Dendritic cell treated with granulocyte-macrophage colony-stimulating factor and Interleukin-4, amounts not matched to agents 40 ng/mL and 50 ng/mL, for 4 days (primary cell): ENCODE data around the gene RUNX2.

Source experiments
- H3K27ac Mint-ChIP-seq: one replicate; pipeline ENCODE4 v1.8.0; 2022; ENCODE audit warnings: mild to moderate bottlenecking, mixed read lengths
- H3K27me3 Mint-ChIP-seq: one replicate; pipeline ENCODE4 v1.8.0; 2022; ENCODE audit warnings: mild to moderate bottlenecking, mixed read lengths
- H3K36me3 Mint-ChIP-seq: one replicate; pipeline ENCODE4 v1.8.0; 2022; ENCODE audit warnings: low read depth, mixed read lengths
- H3K4me1 Mint-ChIP-seq: one replicate; pipeline ENCODE4 v1.8.0; 2022; ENCODE audit warnings: low read depth, mixed read lengths
- H3K4me3 Mint-ChIP-seq: one replicate; pipeline ENCODE4 v1.8.0; 2022; ENCODE audit warnings: mild to moderate bottlenecking, moderate library complexity, mixed read lengths
- H3K9me3 Mint-ChIP-seq: one replicate; pipeline ENCODE4 v1.8.0; 2022; ENCODE audit warnings: mixed read lengths
- intact Hi-C: fragments of 100-400 bp; cut with micrococcal nuclease; formaldehyde crosslinking; loops from one replicate; pipeline ENCODE4 v1.15.0; 2022

Gene RUNX2

GRCh38 chr6:45473121-45473993, 145.2 kb downstream of the RUNX2 start:
- Mint-ChIP-seq H3K27me3 (no peaks in the 10 kb centered on the region), H3K4me1 (peaks cover 30% of the 10 kb centered on the region), H3K4me3 (no peak overlapping the region), H3K9me3 (no peaks in the 10 kb centered on the region), H3K36me3 (peaks cover 36% of the 10 kb centered on the region), H3K27ac (peak overlapping the region; percentile 27)
- intact Hi-C loops, result no loop called here

DNA sequence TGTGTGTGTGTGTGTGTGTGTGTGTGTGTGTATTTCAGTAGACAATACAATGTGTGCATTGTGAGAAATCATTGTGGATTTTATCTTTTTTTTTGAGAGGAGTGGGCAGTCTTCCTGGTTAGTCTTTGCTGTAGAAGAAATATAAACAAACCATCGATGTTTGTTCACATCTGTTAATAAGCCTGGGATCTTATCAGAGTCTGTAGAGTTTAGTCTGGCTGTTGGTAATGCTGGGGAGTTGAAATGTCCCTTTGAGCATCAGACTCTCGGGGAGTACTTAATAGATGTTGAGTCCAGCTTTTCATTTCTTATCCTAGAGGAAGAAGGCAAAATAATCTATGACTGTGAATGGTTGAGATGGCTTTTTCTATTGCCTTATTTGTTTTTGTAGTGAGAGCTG, 146.2 kb downstream of the RUNX2 start:
- Mint-ChIP-seq H3K36me3 (peaks cover 31% of the 10 kb centered on the region), H3K4me3 (no peak overlapping the region), H3K27ac (peak overlapping the region; percentile 27), H3K27me3 (no peaks in the 10 kb centered on the region), H3K9me3 (no peaks in the 10 kb centered on the region), H3K4me1 (peaks cover 30% of the 10 kb centered on the region)
- intact Hi-C loops, result no loop called here

DNA sequence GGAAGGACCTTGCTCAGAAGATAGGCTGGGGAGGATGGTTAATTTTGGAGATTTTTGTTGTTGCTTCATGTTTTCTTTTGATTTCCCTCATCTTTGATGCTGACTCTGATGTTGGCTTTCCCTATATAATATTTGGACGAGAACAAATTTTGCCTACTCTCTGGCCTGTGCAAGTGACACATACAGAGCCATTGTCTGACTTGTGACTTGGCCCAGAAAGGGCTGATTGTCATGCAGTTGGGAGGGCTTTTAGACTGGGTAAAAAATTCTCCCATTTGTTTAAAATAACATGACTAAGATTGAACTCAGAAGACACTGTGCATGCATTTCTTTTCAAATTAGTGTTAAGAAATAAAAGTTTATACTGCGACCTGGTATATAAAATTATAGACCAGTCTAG, 148.2 kb downstream of the RUNX2 start:
- intact Hi-C loops, result loop anchor here (5.0 kb wide), 1 partner anchor 54 kb away; no protein-coding TSS in a partner anchor
- Mint-ChIP-seq H3K27me3 (no peaks in the 10 kb centered on the region), H3K4me3 (no peak overlapping the region), H3K36me3 (peaks cover 19% of the 10 kb centered on the region), H3K27ac (no peak overlapping the region), H3K9me3 (no peaks in the 10 kb centered on the region), H3K4me1 (peaks cover 29% of the 10 kb centered on the region)

- H3K4me1 Mint-ChIP-seq, result peaks cover 31% of the 10 kb centered on the region
- intact Hi-C loops, result loop anchor here (5.0 kb wide), 1 partner anchor 55 kb away; no protein-coding TSS in a partner anchor
- no peaks in the 10 kb centered on the region for H3K9me3 Mint-ChIP-seq
- H3K36me3 Mint-ChIP-seq, result peaks cover 16% of the 10 kb centered on the region
- H3K27ac Mint-ChIP-seq, result no peak overlapping the region
- no peaks in the 10 kb centered on the region for H3K27me3 Mint-ChIP-seq
- no peak overlapping the region for H3K4me3 Mint-ChIP-seq
These were observed 149.1 kb downstream of the RUNX2 start for GRCh38 chr6:45477278-45477677.

GRCh38 chr6:45477790-45478189, 149.7 kb downstream of the RUNX2 start:
- no peaks in the 10 kb centered on the region for H3K27me3 Mint-ChIP-seq
- H3K27ac Mint-ChIP-seq, result no peak overlapping the region
- intact Hi-C loops, result loop anchor here (5.0 kb wide), 1 partner anchor 55 kb away; no protein-coding TSS in a partner anchor
- no peaks in the 10 kb centered on the region for H3K9me3 Mint-ChIP-seq
- H3K4me1 Mint-ChIP-seq, result peaks cover 29% of the 10 kb centered on the region
- H3K36me3 Mint-ChIP-seq, result peaks cover 11% of the 10 kb centered on the region
- no peak overlapping the region for H3K4me3 Mint-ChIP-seq

DNA sequence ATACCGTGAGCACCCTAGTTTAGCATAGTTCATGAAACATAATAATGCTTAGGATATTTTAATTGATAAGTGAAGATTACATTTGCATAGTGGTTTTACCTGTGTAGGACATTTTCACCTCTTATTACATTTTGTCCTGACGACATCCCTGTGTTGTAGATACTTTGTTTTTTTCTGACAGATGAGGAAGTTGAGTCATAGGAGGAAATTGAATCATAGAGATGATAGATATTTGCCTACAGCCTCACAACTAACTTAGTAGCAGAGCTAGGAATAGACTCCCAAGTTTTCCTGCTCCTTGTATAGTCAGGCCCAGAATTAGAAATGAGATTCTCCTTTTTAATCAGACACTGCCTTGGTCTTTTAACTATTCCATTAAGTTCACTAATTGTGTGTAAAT, 150.1 kb downstream of the RUNX2 start:
- Mint-ChIP-seq H3K9me3 (no peaks in the 10 kb centered on the region), H3K36me3 (peaks cover 9% of the 10 kb centered on the region), H3K4me1 (peaks cover 27% of the 10 kb centered on the region), H3K27ac (no peak overlapping the region), H3K27me3 (no peaks in the 10 kb centered on the region), H3K4me3 (no peak overlapping the region)
- intact Hi-C loops, result loop anchor here (5.0 kb wide), 1 partner anchor 56 kb away; no protein-coding TSS in a partner anchor

- intact Hi-C loops, result loop anchor here (5.0 kb wide), 2 partner anchors 33 to 58 kb away; no protein-coding TSS in a partner anchor
- H3K4me1 Mint-ChIP-seq, result peaks cover 29% of the 10 kb centered on the region
- H3K36me3 Mint-ChIP-seq, result peaks cover 22% of the 10 kb centered on the region
- H3K27me3 Mint-ChIP-seq, result no peaks in the 10 kb centered on the region
- H3K9me3 Mint-ChIP-seq, result no peaks in the 10 kb centered on the region
- H3K27ac Mint-ChIP-seq, result peak overlapping the region; percentile 39
- no peak overlapping the region for H3K4me3 Mint-ChIP-seq
These were observed 152.0 kb downstream of the RUNX2 start for GRCh38 chr6:45479834-45480751.

DNA sequence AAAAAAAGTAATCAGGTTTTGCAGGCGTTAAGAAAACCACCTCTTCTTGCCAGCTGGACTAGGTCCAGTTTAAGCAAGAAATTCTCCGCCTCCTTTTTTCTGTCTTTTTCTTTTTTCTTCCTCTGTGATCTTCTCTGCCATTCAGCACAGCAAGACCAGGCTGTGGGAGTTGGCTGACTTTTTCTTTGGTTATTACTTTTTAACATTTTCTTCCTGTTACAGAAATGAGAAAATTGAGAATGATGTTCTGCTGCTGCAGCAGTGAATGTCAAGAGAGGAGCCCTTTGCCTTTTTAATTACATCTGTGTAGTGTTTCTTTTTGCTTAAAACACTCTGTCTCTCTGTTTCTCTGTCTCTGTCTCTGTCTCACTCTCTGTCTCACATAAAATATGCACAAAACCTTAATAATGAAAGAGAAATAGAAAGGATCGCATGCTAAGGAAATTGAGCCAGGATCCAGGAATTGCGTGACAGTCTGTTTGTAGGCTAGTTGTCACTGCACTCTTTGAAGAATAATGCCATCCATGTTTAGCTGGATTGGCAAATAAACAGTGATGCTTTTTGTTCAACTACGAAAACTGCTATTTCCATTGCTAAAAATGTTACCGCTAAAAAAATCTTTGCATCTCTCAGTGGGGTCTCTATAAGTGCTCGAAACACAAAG, 152.8 kb downstream of the RUNX2 start:
- no peaks in the 10 kb centered on the region for H3K27me3 Mint-ChIP-seq
- H3K4me1 Mint-ChIP-seq, result peaks cover 33% of the 10 kb centered on the region
- peak overlapping the region; percentile 39 for H3K27ac Mint-ChIP-seq
- intact Hi-C loops, result loop anchor here (5.0 kb wide), 1 partner anchor 34 kb away; no protein-coding TSS in a partner anchor
- H3K9me3 Mint-ChIP-seq, result no peaks in the 10 kb centered on the region
- peak overlapping the region; percentile 27 for H3K4me3 Mint-ChIP-seq
- H3K36me3 Mint-ChIP-seq, result peaks cover 28% of the 10 kb centered on the region

- Mint-ChIP-seq H3K27ac (peak overlapping the region; percentile 48), H3K9me3 (no peaks in the 10 kb centered on the region), H3K4me1 (peaks cover 38% of the 10 kb centered on the region), H3K36me3 (peaks cover 31% of the 10 kb centered on the region), H3K4me3 (no peak overlapping the region), H3K27me3 (no peaks in the 10 kb centered on the region)
- intact Hi-C loops, result loop anchor here (5.0 kb wide), 1 partner anchor 36 kb away; no protein-coding TSS in a partner anchor
These were observed 154.9 kb downstream of the RUNX2 start for GRCh38 chr6:45483021-45483420.

GRCh38 chr6:45483501-45483900, 155.4 kb downstream of the RUNX2 start:
- H3K4me3 Mint-ChIP-seq, result no peak overlapping the region
- peaks cover 31% of the 10 kb centered on the region for H3K36me3 Mint-ChIP-seq
- H3K9me3 Mint-ChIP-seq, result no peaks in the 10 kb centered on the region
- intact Hi-C loops, result loop anchor here (5.0 kb wide), 1 partner anchor 36 kb away; no protein-coding TSS in a partner anchor
- H3K27me3 Mint-ChIP-seq, result no peaks in the 10 kb centered on the region
- H3K4me1 Mint-ChIP-seq, result peaks cover 41% of the 10 kb centered on the region
- peak overlapping the region; percentile 48 for H3K27ac Mint-ChIP-seq

- intact Hi-C loops, result no loop called here
- peak overlapping the region; percentile 27 for H3K27ac Mint-ChIP-seq
- no peaks in the 10 kb centered on the region for H3K27me3 Mint-ChIP-seq
- H3K9me3 Mint-ChIP-seq, result no peaks in the 10 kb centered on the region
- H3K4me3 Mint-ChIP-seq, result no peak overlapping the region
- H3K4me1 Mint-ChIP-seq, result peaks cover 28% of the 10 kb centered on the region
- peaks cover 24% of the 10 kb centered on the region for H3K36me3 Mint-ChIP-seq
These were observed 158.6 kb downstream of the RUNX2 start for GRCh38 chr6:45486736-45487135.

DNA sequence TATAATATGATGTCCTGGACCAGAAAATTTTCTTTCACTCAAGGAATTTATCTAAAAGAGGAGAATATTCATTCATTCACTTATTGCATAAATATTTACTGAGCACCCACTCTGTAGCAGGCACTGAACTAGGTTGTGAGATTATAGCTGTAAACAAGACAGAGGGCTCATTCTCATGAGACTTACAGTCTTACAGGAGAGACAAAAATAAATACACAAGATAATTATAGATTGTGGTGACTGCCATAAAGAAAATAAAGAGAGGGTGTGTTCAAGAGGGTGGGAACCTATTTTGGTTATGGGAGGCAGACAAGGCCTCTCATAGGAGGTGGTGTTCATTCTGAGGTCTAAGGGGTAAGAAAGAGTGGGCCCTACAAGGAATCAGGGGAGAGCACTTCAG, 159.5 kb downstream of the RUNX2 start:
- Mint-ChIP-seq H3K9me3 (no peaks in the 10 kb centered on the region), H3K27me3 (no peaks in the 10 kb centered on the region), H3K27ac (no peak overlapping the region), H3K4me1 (peaks cover 27% of the 10 kb centered on the region), H3K36me3 (peaks cover 33% of the 10 kb centered on the region), H3K4me3 (no peak overlapping the region)
- intact Hi-C loops, result no loop called here

DNA sequence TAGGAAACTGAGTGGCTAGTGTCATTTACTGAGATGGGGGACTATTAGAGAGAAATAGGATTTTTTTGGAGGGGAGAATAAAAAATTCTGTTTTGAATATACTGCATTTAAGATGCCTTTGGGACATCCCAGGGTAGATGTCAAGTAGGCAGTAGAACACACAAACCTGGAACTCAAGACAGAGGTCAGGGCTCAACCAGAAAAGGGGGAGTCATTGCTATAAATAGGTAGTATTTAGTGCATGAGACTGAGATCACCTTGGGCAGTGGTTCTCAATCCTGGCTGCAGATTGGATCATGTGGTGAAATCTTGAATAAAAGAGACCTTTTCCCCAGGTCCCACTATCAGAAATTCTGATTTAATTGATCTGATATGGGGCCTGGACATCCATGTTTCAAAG, 160.1 kb downstream of the RUNX2 start:
- Mint-ChIP-seq H3K27me3 (no peaks in the 10 kb centered on the region), H3K4me3 (no peak overlapping the region), H3K27ac (no peak overlapping the region), H3K36me3 (peaks cover 35% of the 10 kb centered on the region), H3K4me1 (peaks cover 22% of the 10 kb centered on the region), H3K9me3 (no peaks in the 10 kb centered on the region)
- intact Hi-C loops, result no loop called here
